ENCODE measurements around the gene TSPYL6. TPM values are rescaled to one million over a fixed set of nuclear protein-coding genes. Genes with fewer than 3 reads are reported as not detected.
"Not testable (repeated sequence)": the region's sequence is repeated elsewhere in the genome, so short reads cannot be mapped to it uniquely, and the experiment has no call there.

The TSPYL6 gene
- total RNA-seq, 5 donors from 2014 or later (not counting 1 experiment from before 2014, with no cell fraction given) = not detected

GRCh38 chr2:54271843-54272627 is 16.0 kb upstream of the TSPYL6 start:
- no peak overlapping the region for H3K27ac ChIP-seq (ENCODE audit: low read length)

DNA sequence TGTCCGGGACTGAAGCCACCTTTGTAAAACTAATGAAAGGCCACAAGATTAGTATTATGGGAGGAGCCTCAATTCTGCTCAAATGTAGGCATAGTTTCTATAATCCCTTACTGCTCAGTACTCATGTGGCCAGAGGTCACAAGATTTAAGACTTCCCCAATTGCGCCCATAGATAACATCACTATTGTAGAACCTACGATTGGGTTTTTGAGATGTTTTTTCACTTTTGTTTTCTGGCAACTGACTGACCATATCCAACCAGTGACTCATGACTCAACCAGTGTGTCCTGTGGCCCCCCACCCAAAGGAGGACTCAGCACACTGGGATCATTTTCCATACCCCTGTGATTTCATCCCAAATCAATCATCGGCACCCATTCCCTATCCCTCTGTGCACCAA is 15.2 kb upstream of the TSPYL6 start:
- no peaks in the 10 kb centered on the region for H3K27me3 Mint-ChIP-seq
- POLR2A ChIA-PET = no interaction called here
- Histone ChIP-seq H3K9me3 (no peaks in the 10 kb centered on the region), H3K36me3 (ENCODE audit: control insufficient read depth in 2 of 2, extremely low read depth in 1 of 2, insufficient read depth in 1 of 2, low read length in 1 of 2) (no peaks in the 10 kb centered on the region), H3K4me3 (ENCODE audit: control insufficient read depth in 1 of 2, extremely low read depth in 1 of 2, low read length in 1 of 2) (no peak overlapping the region), H3K27ac (ENCODE audit: low read length) (no peak overlapping the region), H3K27me3 (replicated peaks in 1 of 2; ENCODE audit: control insufficient read depth in 2 of 2, extremely low read depth in 1 of 2, insufficient read depth in 2 of 2, low read length in 1 of 2) (no peaks in the 10 kb centered on the region), H3K4me1 (ENCODE audit: control insufficient read depth in 1 of 2, extremely low read depth in 1 of 2, insufficient read depth in 2 of 2, low read length in 2 of 2) (no peaks in the 10 kb centered on the region)
- WGBS (ENCODE audit: insufficient coverage) = 100% methylated on average over 1 of the region's 4 CpGs
- no peak overlapping the region for H3K4me3 Mint-ChIP-seq
- ATAC-seq (replicated peaks in 1 of 4) = no peak
- no peak overlapping the region for H3K27ac Mint-ChIP-seq
- DNase-seq = no peak
- peaks cover 0 to 3% (median 0%) of the 10 kb centered on the region in 3 donors for H3K9me3 Mint-ChIP-seq
- CTCF ChIA-PET = no interaction called here
- peaks cover 7 to 16% (median 15%) of the 10 kb centered on the region in 3 donors for H3K4me1 Mint-ChIP-seq
- peaks cover 24% of the 10 kb centered on the region for H3K36me3 Mint-ChIP-seq

More at GRCh38 chr2:54271843-54272627, 16.0 kb upstream of the TSPYL6 start:
- Histone ChIP-seq H3K36me3 (ENCODE audit: control insufficient read depth in 2 of 2, extremely low read depth in 1 of 2, insufficient read depth in 1 of 2, low read length in 1 of 2) (no peaks in the 10 kb centered on the region), H3K4me1 (ENCODE audit: control insufficient read depth in 1 of 2, extremely low read depth in 1 of 2, insufficient read depth in 2 of 2, low read length in 2 of 2) (no peaks in the 10 kb centered on the region), H3K9me3 (no peaks in the 10 kb centered on the region), H3K4me3 (ENCODE audit: control insufficient read depth in 1 of 2, extremely low read depth in 1 of 2, low read length in 1 of 2) (no peak overlapping the region), H3K27me3 (replicated peaks in 1 of 2; ENCODE audit: control insufficient read depth in 2 of 2, extremely low read depth in 1 of 2, insufficient read depth in 2 of 2, low read length in 1 of 2) (no peaks in the 10 kb centered on the region)
- no CpG with 5 or more reads among the region's 6 CpGs for WGBS (ENCODE audit: insufficient coverage)
- no peak overlapping the region for H3K4me3 Mint-ChIP-seq
- peaks cover 20% of the 10 kb centered on the region for H3K36me3 Mint-ChIP-seq
- ChIA-PET POLR2A (no interaction called here), CTCF (no interaction called here)
- H3K27me3 Mint-ChIP-seq = no peaks in the 10 kb centered on the region
- no peak overlapping the region for H3K27ac Mint-ChIP-seq
- peaks cover 7 to 16% (median 15%) of the 10 kb centered on the region in 3 donors for H3K4me1 Mint-ChIP-seq
- ATAC-seq (replicated peaks in 1 of 4) (peak in 1 of 4 experiments; percentile 32), DNase-seq (no peak)
- peaks cover 0 to 3% (median 0%) of the 10 kb centered on the region in 3 donors for H3K9me3 Mint-ChIP-seq

DNA sequence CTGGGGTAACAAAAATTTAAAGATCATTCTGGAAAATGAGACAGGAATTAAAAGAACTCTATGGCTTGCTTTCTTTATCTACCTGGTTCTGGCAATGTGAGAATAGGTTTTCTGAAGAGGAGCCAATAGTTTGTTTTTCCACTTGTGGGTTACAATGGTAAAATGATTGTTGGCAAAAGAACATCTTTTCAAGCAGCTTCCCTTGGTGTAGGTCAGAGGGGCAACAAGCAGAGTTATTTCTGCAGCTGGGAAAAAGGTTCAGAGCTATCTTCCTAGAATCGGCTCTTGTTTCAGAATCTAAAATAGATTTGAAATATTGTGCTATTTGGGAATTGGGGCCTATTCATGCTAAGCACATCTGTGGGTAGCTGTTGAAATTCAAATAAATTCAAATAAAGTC is 11.5 kb upstream of the TSPYL6 start:
- ATAC-seq (replicated peaks in 1 of 4) = no peak

GRCh38 chr2:54265081-54265480 is 9.1 kb upstream of the TSPYL6 start:
- H3K9me3 ChIP-seq; H3K4me1 Mint-ChIP-seq; ATAC-seq (replicated peaks in 1 of 4); H3K4me3 ChIP-seq (ENCODE audit: control insufficient read depth in 1 of 2, extremely low read depth in 1 of 2, low read length in 1 of 2); CTCF ChIA-PET; POLR2A ChIA-PET; H3K27me3 ChIP-seq (replicated peaks in 1 of 2; ENCODE audit: control insufficient read depth in 2 of 2, extremely low read depth in 1 of 2, insufficient read depth in 2 of 2, low read length in 1 of 2); H3K36me3 ChIP-seq (ENCODE audit: control insufficient read depth in 2 of 2, extremely low read depth in 1 of 2, insufficient read depth in 1 of 2, low read length in 1 of 2); H3K27me3 Mint-ChIP-seq; DNase-seq; H3K27ac Mint-ChIP-seq; H3K4me1 ChIP-seq (ENCODE audit: control insufficient read depth in 1 of 2, extremely low read depth in 1 of 2, insufficient read depth in 2 of 2, low read length in 2 of 2); H3K27ac ChIP-seq (ENCODE audit: low read length); H3K4me3 Mint-ChIP-seq: not testable (repeated sequence)
- peaks cover 3 to 15% (median 9%) of the 10 kb centered on the region in 3 donors for H3K9me3 Mint-ChIP-seq
- no CpG with 5 or more reads among the region's 1 CpG for WGBS (ENCODE audit: insufficient coverage)
- H3K36me3 Mint-ChIP-seq = peaks cover 30% of the 10 kb centered on the region

More for the DNA sequence above, 11.5 kb upstream of the TSPYL6 start:
- WGBS (ENCODE audit: insufficient coverage) = no CpG with 5 or more reads among the region's 1 CpG
- Mint-ChIP-seq H3K4me3 (no peak overlapping the region), H3K4me1 (peaks cover 7 to 13% (median 10%) of the 10 kb centered on the region in 3 donors), H3K9me3 (peaks cover 3 to 15% (median 9%) of the 10 kb centered on the region in 3 donors), H3K27me3 (no peaks in the 10 kb centered on the region), H3K27ac (no peak overlapping the region), H3K36me3 (peaks cover 37% of the 10 kb centered on the region)
- Histone ChIP-seq H3K36me3 (ENCODE audit: control insufficient read depth in 2 of 2, extremely low read depth in 1 of 2, insufficient read depth in 1 of 2, low read length in 1 of 2) (no peaks in the 10 kb centered on the region), H3K27ac (ENCODE audit: low read length) (no peak overlapping the region), H3K9me3 (no peaks in the 10 kb centered on the region), H3K4me3 (ENCODE audit: control insufficient read depth in 1 of 2, extremely low read depth in 1 of 2, low read length in 1 of 2) (no peak overlapping the region), H3K4me1 (ENCODE audit: control insufficient read depth in 1 of 2, extremely low read depth in 1 of 2, insufficient read depth in 2 of 2, low read length in 2 of 2) (no peaks in the 10 kb centered on the region), H3K27me3 (replicated peaks in 1 of 2; ENCODE audit: control insufficient read depth in 2 of 2, extremely low read depth in 1 of 2, insufficient read depth in 2 of 2, low read length in 1 of 2) (no peaks in the 10 kb centered on the region)
- DNase-seq = no peak
- ChIA-PET POLR2A (no interaction called here), CTCF (no interaction called here)

DNA sequence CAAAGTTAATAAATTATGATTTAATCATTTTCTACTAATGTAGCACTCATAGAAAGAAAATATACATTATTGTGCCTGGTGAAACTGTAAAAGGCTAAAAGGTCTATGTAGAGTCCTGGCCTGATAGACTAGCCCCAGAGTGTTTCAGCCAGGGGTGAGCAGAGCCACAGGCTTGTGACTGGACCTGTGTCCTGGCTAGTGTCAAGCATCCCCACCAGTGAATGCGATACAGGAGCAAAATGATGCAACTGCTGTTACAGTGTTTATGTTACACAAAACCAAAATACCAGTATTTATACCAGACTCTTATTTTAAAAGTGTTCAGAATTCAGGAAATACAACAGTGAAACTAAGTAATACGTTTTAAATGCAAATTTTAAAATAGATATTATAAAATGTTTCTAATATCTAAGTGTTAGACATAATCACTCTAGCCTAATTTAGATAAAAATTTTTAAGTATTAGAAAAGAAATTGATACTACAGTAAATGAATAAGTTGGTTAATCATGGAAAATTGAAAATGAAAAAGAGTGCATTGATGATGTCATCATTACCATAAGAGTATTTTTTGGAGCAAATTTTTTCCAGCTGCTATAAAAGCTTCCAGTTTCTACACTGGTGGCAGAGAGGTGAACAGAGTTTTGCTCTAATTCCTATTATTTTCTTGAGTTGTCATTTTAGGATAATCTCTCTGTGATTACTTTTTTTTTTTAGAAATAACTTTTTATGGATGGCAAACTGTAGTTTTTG is 6.2 kb upstream of the TSPYL6 start:
- no CpG with 5 or more reads among the region's 2 CpGs for WGBS (ENCODE audit: insufficient coverage)
- no peak for ATAC-seq (replicated peaks in 1 of 4)

DNA sequence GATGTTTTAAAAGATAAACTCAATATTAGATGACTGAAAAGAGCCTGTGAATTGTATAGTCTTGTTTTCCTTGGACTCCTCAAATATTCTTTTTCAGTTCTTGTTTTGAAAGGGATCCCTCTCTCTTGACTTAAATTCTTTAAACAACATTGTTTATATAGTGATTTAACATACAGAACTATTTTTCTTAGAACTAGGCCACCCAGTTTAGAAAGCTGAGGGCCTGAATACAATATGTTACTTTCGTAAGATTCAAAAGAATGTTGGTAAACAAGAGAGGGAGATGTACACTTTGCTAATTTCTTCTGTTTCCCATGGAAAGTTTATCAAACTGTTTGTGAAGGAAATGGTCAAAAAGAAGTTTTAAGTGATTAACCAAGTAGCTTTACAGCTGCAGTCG is 5.5 kb upstream of the TSPYL6 start:
- Histone ChIP-seq H3K4me1 (ENCODE audit: control insufficient read depth in 1 of 2, extremely low read depth in 1 of 2, insufficient read depth in 2 of 2, low read length in 2 of 2) (no peaks in the 10 kb centered on the region), H3K27ac (ENCODE audit: low read length) (no peak overlapping the region), H3K27me3 (replicated peaks in 1 of 2; ENCODE audit: control insufficient read depth in 2 of 2, extremely low read depth in 1 of 2, insufficient read depth in 2 of 2, low read length in 1 of 2) (no peaks in the 10 kb centered on the region), H3K36me3 (ENCODE audit: control insufficient read depth in 2 of 2, extremely low read depth in 1 of 2, insufficient read depth in 1 of 2, low read length in 1 of 2) (no peaks in the 10 kb centered on the region), H3K9me3 (no peaks in the 10 kb centered on the region), H3K4me3 (ENCODE audit: control insufficient read depth in 1 of 2, extremely low read depth in 1 of 2, low read length in 1 of 2) (no peak overlapping the region)
- H3K27me3 Mint-ChIP-seq = no peaks in the 10 kb centered on the region
- H3K9me3 Mint-ChIP-seq = peaks cover 3 to 15% (median 9%) of the 10 kb centered on the region in 3 donors
- no CpG with 5 or more reads among the region's 2 CpGs for WGBS (ENCODE audit: insufficient coverage)
- CTCF ChIA-PET = no interaction called here
- no peaks in the 10 kb centered on the region for H3K4me1 Mint-ChIP-seq
- peaks cover 25% of the 10 kb centered on the region for H3K36me3 Mint-ChIP-seq
- DNase-seq (no peak), ATAC-seq (replicated peaks in 1 of 4) (no peak)
- no peak overlapping the region for H3K4me3 Mint-ChIP-seq
- H3K27ac Mint-ChIP-seq = no peak overlapping the region
- POLR2A ChIA-PET = interaction anchor here in 1 of 2 donors (0.6 kb wide), 1 partner anchor 1017 kb away, joined by 3 read pairs; no protein-coding TSS in a partner anchor

More for the DNA sequence above, 6.2 kb upstream of the TSPYL6 start:
- Mint-ChIP-seq H3K9me3 (peaks cover 3 to 15% (median 9%) of the 10 kb centered on the region in 3 donors), H3K4me1 (no peaks in the 10 kb centered on the region), H3K27ac (no peak overlapping the region), H3K4me3 (no peak overlapping the region), H3K36me3 (peaks cover 30% of the 10 kb centered on the region), H3K27me3 (no peaks in the 10 kb centered on the region)
- no peaks in the 10 kb centered on the region for H3K27me3 ChIP-seq (replicated peaks in 1 of 2; ENCODE audit: control insufficient read depth in 2 of 2, extremely low read depth in 1 of 2, insufficient read depth in 2 of 2, low read length in 1 of 2)
- POLR2A ChIA-PET = no interaction called here
- H3K9me3 ChIP-seq = no peaks in the 10 kb centered on the region
- no peak overlapping the region for H3K4me3 ChIP-seq (ENCODE audit: control insufficient read depth in 1 of 2, extremely low read depth in 1 of 2, low read length in 1 of 2)
- no peaks in the 10 kb centered on the region for H3K4me1 ChIP-seq (ENCODE audit: control insufficient read depth in 1 of 2, extremely low read depth in 1 of 2, insufficient read depth in 2 of 2, low read length in 2 of 2)
- H3K27ac ChIP-seq (ENCODE audit: low read length) = no peak overlapping the region
- CTCF ChIA-PET = no interaction called here
- DNase-seq = no peak
- no peaks in the 10 kb centered on the region for H3K36me3 ChIP-seq (ENCODE audit: control insufficient read depth in 2 of 2, extremely low read depth in 1 of 2, insufficient read depth in 1 of 2, low read length in 1 of 2)

All from T-cell (primary cell).